ENCODE measurements around the gene SLC6A12. TPM values are rescaled to one million over a fixed set of nuclear protein-coding genes. Genes with fewer than 3 reads are reported as not detected.

SLC6A12 gene
- total RNA-seq, 6 experiments from 2014 or later, result 8.2 to 114 (median 26.5) TPM

- TF ChIP-seq POLR2A (IDR thresholded peaks at IDR 0.05) (no peak), CTCF (IDR thresholded peaks at IDR 0.05) (no peak)
- no peak for DNase-seq
- no peak overlapping the region for H3K27ac ChIP-seq
- ATAC-seq, result no peak
- H3K4me3 ChIP-seq, result no peak overlapping the region
- peaks cover 0 to 22% (median 4%) of the 10 kb centered on the region in 4 donors for H3K4me1 ChIP-seq
- no peaks in the 10 kb centered on the region for H3K9me3 ChIP-seq
- H3K27me3 ChIP-seq, result no peaks in the 10 kb centered on the region
- no peaks in the 10 kb centered on the region for H3K36me3 ChIP-seq
- 60% methylated on average over 9 of the region's 18 CpGs for WGBS (ENCODE audit: insufficient coverage, low coverage, low lambda C conversion rate, missing lambda C conversion rate)
- intact Hi-C loops (cut with DNase I), result no loop called here
Measured at GRCh38 chr12:171743-172676, 41.9 kb downstream of the SLC6A12 start.

DNA sequence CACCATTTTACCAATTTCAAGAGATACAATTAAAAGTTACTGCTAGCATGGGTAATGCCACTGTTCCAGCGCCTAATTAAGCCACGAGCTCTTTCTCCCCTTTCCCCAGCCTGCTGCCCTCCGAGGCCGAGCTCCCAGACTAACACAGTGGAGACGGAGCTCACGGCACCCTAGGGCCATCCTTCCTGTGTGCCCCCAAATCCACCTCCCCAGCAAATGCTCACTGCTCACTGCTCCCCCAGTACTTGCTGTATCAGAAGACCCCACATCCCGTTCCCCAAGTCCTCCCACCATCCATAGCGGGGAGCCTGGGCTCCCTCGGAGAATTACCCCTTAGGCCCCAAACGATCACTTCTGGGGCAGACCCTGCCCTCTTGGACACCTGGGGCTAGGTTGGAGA, 42.7 kb downstream of the SLC6A12 start:
- no peak overlapping the region for H3K4me3 ChIP-seq
- ATAC-seq, result no peak
- no peaks in the 10 kb centered on the region for H3K9me3 ChIP-seq
- intact Hi-C loops (cut with DNase I), result no loop called here
- H3K27me3 ChIP-seq, result no peaks in the 10 kb centered on the region
- no peak overlapping the region for H3K27ac ChIP-seq
- 86% methylated on average over 7 of the region's 10 CpGs for WGBS (ENCODE audit: insufficient coverage, low coverage, low lambda C conversion rate, missing lambda C conversion rate)
- H3K4me1 ChIP-seq, result peaks cover 0 to 24% (median 5%) of the 10 kb centered on the region in 4 donors
- no peak for DNase-seq
- TF ChIP-seq POLR2A (IDR thresholded peaks at IDR 0.05) (no peak), CTCF (IDR thresholded peaks at IDR 0.05) (no peak)
- no peaks in the 10 kb centered on the region for H3K36me3 ChIP-seq

DNA sequence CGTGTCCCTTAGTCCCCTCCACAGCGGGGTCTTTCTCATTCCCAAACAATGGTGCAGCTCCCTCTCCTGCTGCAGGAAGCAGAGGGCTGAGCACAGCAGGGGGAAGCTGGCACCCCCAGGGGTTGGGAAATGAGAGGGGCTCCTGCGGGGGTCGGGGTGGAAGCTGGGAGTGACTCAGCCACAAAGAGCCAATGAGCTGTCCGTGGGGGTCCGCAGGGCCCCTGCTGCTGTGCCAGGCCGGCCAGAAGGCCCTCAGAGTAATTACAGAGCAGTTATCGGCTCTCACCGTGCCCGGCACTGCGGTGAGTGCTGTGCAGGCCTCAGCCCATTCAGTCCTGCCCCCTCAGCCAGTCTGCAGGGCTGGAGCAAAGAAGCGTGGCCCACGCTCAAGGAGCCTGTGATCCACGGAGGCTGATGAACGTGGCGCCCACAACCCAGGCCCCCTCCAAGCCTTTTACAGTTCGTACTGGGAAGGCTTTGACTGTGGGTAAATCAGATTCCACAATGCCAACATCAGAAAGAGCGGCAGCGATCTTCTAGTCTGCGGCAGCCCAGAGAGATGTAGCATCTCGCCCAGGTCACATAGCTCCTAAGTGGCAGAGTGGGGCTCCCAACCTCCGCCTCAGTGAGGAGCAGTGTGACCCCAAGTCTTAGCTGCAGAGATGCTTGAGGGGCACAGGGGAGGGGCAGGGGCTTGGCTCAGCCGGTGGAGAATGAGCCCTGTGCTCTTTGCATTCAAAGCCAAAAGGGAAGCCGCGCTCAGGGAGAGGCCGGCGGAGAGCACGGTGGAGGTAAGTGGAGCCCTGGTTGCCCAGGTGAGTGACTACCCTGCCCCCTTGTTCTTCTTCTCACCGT, 43.4 kb downstream of the SLC6A12 start:
- Histone ChIP-seq H3K27me3 (no peaks in the 10 kb centered on the region), H3K4me3 (no peak overlapping the region), H3K9me3 (no peaks in the 10 kb centered on the region), H3K4me1 (peaks cover 0 to 17% (median 2%) of the 10 kb centered on the region in 4 donors), H3K27ac (no peak overlapping the region), H3K36me3 (no peaks in the 10 kb centered on the region)
- 85% methylated on average over 9 of the region's 29 CpGs for WGBS (ENCODE audit: insufficient coverage, low coverage, low lambda C conversion rate, missing lambda C conversion rate)
- ATAC-seq (no peak), DNase-seq (no peak)
- intact Hi-C loops (cut with DNase I), result no loop called here
- TF ChIP-seq POLR2A (IDR thresholded peaks at IDR 0.05) (no peak), CTCF (IDR thresholded peaks at IDR 0.05) (no peak)

DNA sequence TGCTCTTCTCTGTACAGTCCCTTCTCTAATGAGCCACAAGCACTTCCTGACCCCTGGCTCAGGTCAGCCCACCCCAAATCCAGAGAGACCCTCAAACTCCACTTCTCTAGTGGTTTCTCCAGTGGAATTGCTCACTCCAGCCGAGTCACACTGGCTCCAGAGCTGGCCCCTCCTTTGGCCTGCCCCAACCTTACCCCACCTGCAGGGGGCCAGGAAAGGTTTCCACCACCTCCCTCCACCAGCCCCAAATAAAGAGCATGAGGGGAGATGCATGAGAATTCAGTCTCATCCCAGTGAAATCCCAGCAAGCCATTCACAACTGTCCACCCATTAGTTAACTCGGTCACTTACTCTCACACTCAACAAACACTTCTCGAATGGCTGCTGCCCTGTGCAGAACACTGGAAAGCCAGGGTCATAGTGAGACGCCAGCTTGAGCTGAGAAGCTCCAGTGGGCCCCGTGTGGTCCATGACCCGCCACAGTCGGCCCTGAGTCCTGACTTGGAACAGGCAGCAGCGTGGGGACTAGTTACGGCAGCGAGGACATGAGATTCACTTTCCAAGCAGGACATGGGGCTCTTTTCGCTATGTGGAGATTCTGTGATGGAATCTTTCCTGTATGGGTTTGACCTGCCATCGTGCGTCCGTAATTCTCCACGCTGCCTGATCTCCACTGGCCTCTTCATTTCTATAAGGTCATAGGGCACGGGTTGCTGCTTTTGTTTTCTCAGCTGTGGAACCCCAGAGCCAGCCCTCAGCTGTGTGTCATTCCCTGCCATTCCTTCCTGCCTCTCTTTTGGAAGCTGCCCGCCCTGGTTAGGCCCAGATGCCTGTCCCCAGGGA, 44.2 kb downstream of the SLC6A12 start:
- no peak overlapping the region for H3K4me3 ChIP-seq
- no peaks in the 10 kb centered on the region for H3K9me3 ChIP-seq
- H3K27me3 ChIP-seq, result no peaks in the 10 kb centered on the region
- ATAC-seq (no peak), DNase-seq (no peak)
- H3K27ac ChIP-seq, result no peak overlapping the region
- intact Hi-C loops (cut with DNase I), result no loop called here
- H3K4me1 ChIP-seq, result peaks cover 0 to 12% (median 2%) of the 10 kb centered on the region in 4 donors
- TF ChIP-seq CTCF (IDR thresholded peaks at IDR 0.05), result no peak
- TF ChIP-seq POLR2A (IDR thresholded peaks at IDR 0.05), result no peak
- H3K36me3 ChIP-seq, result no peaks in the 10 kb centered on the region
- WGBS (ENCODE audit: insufficient coverage, low coverage, low lambda C conversion rate, missing lambda C conversion rate), result 89% methylated on average over 15 of the region's 17 CpGs
